Measurements from ENCODE around the gene TSPO2. TPM values are rescaled to one million over a fixed set of nuclear protein-coding genes. Genes with fewer than 3 reads are reported as not detected.

The TSPO2 gene
- total and polyA plus RNA-seq, 2 donors (not counting 3 experiments of a cell fraction or from before 2014, with no cell fraction given), result not detected

GRCh38 chr6:41075651-41076626 lies 33.7 kb downstream of the TSPO2 start:
- H3K36me3 ChIP-seq (ENCODE audit: control insufficient read depth in 2 of 2, extremely low read depth in 1 of 2, insufficient read depth in 2 of 2, low read length in 2 of 2), result peaks cover 5 to 8% of the 10 kb centered on the region in 2 experiments
- peaks cover 3% of the 10 kb centered on the region for H4K20me1 ChIP-seq (replicated peaks; ENCODE audit: control insufficient read depth, extremely low read depth, insufficient read depth, low read length)
- no peak overlapping the region for H2AFZ ChIP-seq (ENCODE audit: low read depth, low read length)
- intact Hi-C loops (cut with micrococcal nuclease), result no loop called here
- FAIRE-seq, result no peak
- peaks cover 31% of the 10 kb centered on the region for H3K4me1 ChIP-seq (ENCODE audit: control insufficient read depth, extremely low read depth, insufficient read depth, low read length)
- DNase-seq (ENCODE audit: low read depth, low spot score), result no peak
- no peak overlapping the region for H3K9ac ChIP-seq (replicated peaks; ENCODE audit: extremely low read depth, insufficient read depth, low read length)
- no peak overlapping the region for H3K27ac ChIP-seq (ENCODE audit: insufficient read depth, low read depth, low read length)
- H3K4me2 ChIP-seq (ENCODE audit: insufficient read depth, low read length), result no peak overlapping the region
- H3K9me3 ChIP-seq (replicated peaks; ENCODE audit: control insufficient read depth, insufficient read depth, low read length), result no peaks in the 10 kb centered on the region
- ChIA-PET CTCF (interaction anchor here (0.9 to 2.8 kb wide), 4 partner anchors 17 to 106 kb away, joined by 3 to 13 read pairs (median 9); no protein-coding TSS in a partner anchor), POLR2A (no interaction called here)
- TF ChIP-seq EZH2 (IDR thresholded peaks at IDR 0.05; ENCODE audit: borderline replicate concordance, low read depth, low read length, severe bottlenecking) (no peak), FOS (IDR thresholded peaks at IDR 0.05; ENCODE audit: borderline replicate concordance, insufficient read depth, low read length) (no peak), POLR2A (IDR thresholded peaks at IDR 0.05; ENCODE audit: low read depth, low read length) (no peak), JUN (IDR thresholded peaks at IDR 0.05; ENCODE audit: borderline replicate concordance, insufficient read depth, insufficient read length, low read depth) (no peak)
- BruUV-seq (replicated peaks), result no TSS peak
- H3K9me1 ChIP-seq (replicated peaks; ENCODE audit: control insufficient read depth, extremely low read depth, insufficient read depth, low read length), result no peaks in the 10 kb centered on the region
- H3K4me3 ChIP-seq (replicated peaks in 1 of 3; ENCODE audit: insufficient read depth in 1 of 3, low read depth in 1 of 3, low read length in 3 of 3), result no peak overlapping the region
- peaks cover 72% of the 10 kb centered on the region for H3K79me2 ChIP-seq (ENCODE audit: control insufficient read depth, insufficient read depth, low read length)
- dilution Hi-C loops (cut with MboI; ENCODE audit: extremely low pct_ligation_motif_present, low sequenced_read_pairs), result no loop called here
- H3K27me3 ChIP-seq (ENCODE audit: control insufficient read depth in 2 of 2, insufficient read depth in 2 of 2, low read length in 2 of 2), result no peaks in the 10 kb centered on the region

- Histone ChIP-seq H3K27me3 (ENCODE audit: control insufficient read depth in 2 of 2, insufficient read depth in 2 of 2, low read length in 2 of 2) (no peaks in the 10 kb centered on the region), H3K9ac (replicated peaks; ENCODE audit: extremely low read depth, insufficient read depth, low read length) (no peak overlapping the region), H3K79me2 (ENCODE audit: control insufficient read depth, insufficient read depth, low read length) (peaks cover 81% of the 10 kb centered on the region), H3K4me2 (ENCODE audit: insufficient read depth, low read length) (no peak overlapping the region), H3K4me3 (replicated peaks in 1 of 3; ENCODE audit: insufficient read depth in 1 of 3, low read depth in 1 of 3, low read length in 3 of 3) (no peak overlapping the region), H3K36me3 (ENCODE audit: control insufficient read depth in 2 of 2, extremely low read depth in 1 of 2, insufficient read depth in 2 of 2, low read length in 2 of 2) (peaks cover 5 to 11% of the 10 kb centered on the region in 2 experiments), H3K27ac (ENCODE audit: insufficient read depth, low read depth, low read length) (no peak overlapping the region), H3K4me1 (ENCODE audit: control insufficient read depth, extremely low read depth, insufficient read depth, low read length) (peaks cover 23% of the 10 kb centered on the region), H3K9me1 (replicated peaks; ENCODE audit: control insufficient read depth, extremely low read depth, insufficient read depth, low read length) (no peaks in the 10 kb centered on the region), H3K9me3 (replicated peaks; ENCODE audit: control insufficient read depth, insufficient read depth, low read length) (no peaks in the 10 kb centered on the region), H4K20me1 (replicated peaks; ENCODE audit: control insufficient read depth, extremely low read depth, insufficient read depth, low read length) (peaks cover 3% of the 10 kb centered on the region), H2AFZ (ENCODE audit: low read depth, low read length) (no peak overlapping the region)
- ChIA-PET CTCF (interaction anchor here (1.6 kb wide), 1 partner anchor 11 kb away, joined by 5 read pairs; no protein-coding TSS in a partner anchor), POLR2A (no interaction called here)
- intact Hi-C loops (cut with micrococcal nuclease) (no loop called here), dilution Hi-C loops (cut with MboI; ENCODE audit: extremely low pct_ligation_motif_present, low sequenced_read_pairs) (no loop called here)
- TF ChIP-seq MYC (IDR thresholded peaks at IDR 0.05; ENCODE audit: low read depth, low read length) (no peak), FOS (IDR thresholded peaks at IDR 0.05; ENCODE audit: borderline replicate concordance, insufficient read depth, low read length) (no peak), POLR2AphosphoS5 (IDR thresholded peaks at IDR 0.05; ENCODE audit: insufficient read depth, low read depth, low read length) (no peak), GATA2 (IDR thresholded peaks at IDR 0.05; ENCODE audit: insufficient read depth, insufficient read length, low read depth, low read length) (no peak), EZH2 (IDR thresholded peaks at IDR 0.05; ENCODE audit: borderline replicate concordance, low read depth, low read length, severe bottlenecking) (no peak), JUN (IDR thresholded peaks at IDR 0.05; ENCODE audit: borderline replicate concordance, insufficient read depth, insufficient read length, low read depth) (no peak), POLR2A (IDR thresholded peaks at IDR 0.05; ENCODE audit: low read depth, low read length) (no peak)
- TF ChIP-seq, protein P1, sequence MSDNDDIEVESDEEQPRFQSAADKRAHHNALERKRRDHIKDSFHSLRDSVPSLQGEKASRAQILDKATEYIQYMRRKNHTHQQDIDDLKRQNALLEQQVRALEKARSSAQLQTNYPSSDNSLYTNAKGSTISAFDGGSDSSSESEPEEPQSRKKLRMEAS (IDR thresholded peaks at IDR 0.05; ENCODE audit: insufficient read depth, insufficient read length), result no peak
- TF ChIP-seq, protein P2, sequence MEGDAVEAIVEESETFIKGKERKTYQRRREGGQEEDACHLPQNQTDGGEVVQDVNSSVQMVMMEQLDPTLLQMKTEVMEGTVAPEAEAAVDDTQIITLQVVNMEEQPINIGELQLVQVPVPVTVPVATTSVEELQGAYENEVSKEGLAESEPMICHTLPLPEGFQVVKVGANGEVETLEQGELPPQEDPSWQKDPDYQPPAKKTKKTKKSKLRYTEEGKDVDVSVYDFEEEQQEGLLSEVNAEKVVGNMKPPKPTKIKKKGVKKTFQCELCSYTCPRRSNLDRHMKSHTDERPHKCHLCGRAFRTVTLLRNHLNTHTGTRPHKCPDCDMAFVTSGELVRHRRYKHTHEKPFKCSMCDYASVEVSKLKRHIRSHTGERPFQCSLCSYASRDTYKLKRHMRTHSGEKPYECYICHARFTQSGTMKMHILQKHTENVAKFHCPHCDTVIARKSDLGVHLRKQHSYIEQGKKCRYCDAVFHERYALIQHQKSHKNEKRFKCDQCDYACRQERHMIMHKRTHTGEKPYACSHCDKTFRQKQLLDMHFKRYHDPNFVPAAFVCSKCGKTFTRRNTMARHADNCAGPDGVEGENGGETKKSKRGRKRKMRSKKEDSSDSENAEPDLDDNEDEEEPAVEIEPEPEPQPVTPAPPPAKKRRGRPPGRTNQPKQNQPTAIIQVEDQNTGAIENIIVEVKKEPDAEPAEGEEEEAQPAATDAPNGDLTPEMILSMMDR (IDR thresholded peaks at IDR 0.05; ENCODE audit: extremely low read depth in 1 of 2, insufficient read depth in 1 of 2, low read depth in 1 of 2, low read length in 2 of 2), result no peak
- no peak for FAIRE-seq
- BruUV-seq (replicated peaks), result no TSS peak
- DNase-seq (ENCODE audit: low read depth, low spot score), result no peak
Measured at GRCh38 chr6:41077536-41077935, 35.3 kb downstream of the TSPO2 start.
